GM12875 (cell line): ENCODE measurements around the gene EFS.

Source experiments
- H3K4me3 ChIP-seq: one replicate; pipeline ENCODE4 v1.5.1; 2011; ENCODE audit warnings: low read depth, low read length, control low read depth
- CTCF ChIP-seq: IDR thresholded peaks from 2 replicates; pipeline ENCODE4 v1.5.1; 2011; ENCODE audit warnings: low read depth, mild to moderate bottlenecking, control low read depth, inconsistent platforms, low read length, moderate library complexity, borderline replicate concordance; ENCODE audit not compliant: insufficient read depth

EFS gene

DNA sequence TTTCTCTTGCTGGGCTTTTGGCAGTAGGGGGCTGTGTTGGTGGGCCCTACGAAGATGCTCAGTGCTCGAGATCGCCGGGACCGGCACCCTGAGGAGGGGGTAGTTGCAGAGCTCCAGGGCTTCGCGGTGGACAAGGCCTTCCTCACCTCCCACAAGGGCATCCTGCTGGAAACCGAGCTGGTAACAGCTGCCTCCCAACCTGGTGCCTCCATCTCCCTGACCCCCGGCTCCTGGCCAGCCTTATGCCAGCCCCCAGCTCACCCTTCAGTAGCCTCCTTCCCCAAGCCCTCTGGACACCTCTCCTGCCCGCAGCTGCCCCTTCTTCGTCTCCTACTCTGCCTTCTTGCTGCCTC, 12.2 kb upstream of the EFS start:
- H3K4me3 ChIP-seq, result no peak overlapping the region
- no peak for TF ChIP-seq CTCF

DNA sequence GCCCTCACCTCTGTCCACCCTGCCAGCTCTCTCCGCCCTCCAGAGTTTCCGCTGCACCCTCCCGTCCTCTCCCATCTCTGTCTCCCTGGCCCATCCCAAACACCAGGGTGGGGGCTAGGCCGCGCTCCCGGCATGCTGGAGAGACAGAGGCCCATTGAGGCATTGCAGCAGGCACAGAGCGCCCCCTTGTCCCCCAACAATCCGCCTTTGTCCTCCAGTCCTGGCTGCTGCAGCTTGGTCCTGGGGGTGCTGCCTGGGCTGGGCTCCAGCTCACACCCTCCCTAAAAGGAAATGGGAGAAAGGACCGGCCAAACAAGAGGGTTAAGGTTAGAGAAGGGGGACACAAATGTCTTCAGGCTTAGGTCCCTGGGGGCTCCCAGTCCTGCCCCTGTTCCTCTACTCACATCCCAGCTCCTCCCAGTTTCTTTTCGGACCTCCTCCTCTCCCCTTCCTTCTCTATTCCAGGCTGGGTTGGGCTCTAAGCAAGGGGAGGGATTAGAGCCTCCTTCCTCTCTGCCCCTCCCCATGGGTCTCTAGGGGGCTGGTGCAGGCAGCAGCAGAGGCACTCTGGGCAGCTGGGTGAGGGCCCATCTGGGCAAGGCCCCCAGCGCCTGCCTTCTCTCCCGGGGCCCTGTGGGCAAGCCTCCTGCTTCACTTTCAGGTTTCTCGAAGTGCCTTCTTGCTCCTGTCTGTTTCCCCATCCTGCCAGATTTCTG, 11.7 kb upstream of the EFS start, which contains the start of gene CMTM5:
Gene CMTM5 (plus strand): TSS at position 565 of the 716 bp plus-strand sequence. CDS start 206 bp downstream, outside the sequence.
- no peak for TF ChIP-seq CTCF
- H3K4me3 ChIP-seq, result no peak within 1 kb of the TSS

GRCh38 chr14:23375527-23376251, 10.7 kb upstream of the EFS start:
- TF ChIP-seq CTCF, result no peak
- no peak overlapping the region for H3K4me3 ChIP-seq

DNA sequence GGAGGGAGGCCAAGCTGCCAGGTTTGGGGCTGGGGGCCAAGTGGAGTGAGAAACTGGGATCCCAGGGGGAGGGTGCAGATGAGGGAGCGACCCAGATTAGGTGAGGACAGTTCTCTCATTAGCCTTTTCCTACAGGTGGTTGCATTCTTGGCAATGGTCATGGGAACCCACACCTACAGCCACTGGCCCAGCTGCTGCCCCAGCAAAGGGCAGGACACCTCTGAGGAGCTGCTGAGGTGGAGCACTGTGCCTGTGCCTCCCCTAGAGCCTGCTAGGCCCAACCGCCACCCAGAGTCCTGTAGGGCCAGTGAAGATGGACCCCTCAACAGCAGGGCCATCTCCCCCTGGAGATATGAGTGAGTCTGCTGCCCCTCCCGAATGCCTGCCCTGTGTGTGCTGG, 8.1 kb upstream of the EFS start:
- TF ChIP-seq CTCF, result no peak
- no peak overlapping the region for H3K4me3 ChIP-seq

- TF ChIP-seq CTCF, result no peak
- no peak within 1 kb of the TSS for H3K4me3 ChIP-seq
These were observed 7.5 kb upstream of the EFS start, which contains the start of gene IL25 for GRCh38 chr14:23372509-23372908. TSS of gene IL25 (plus strand) at chr14:23372809.

- no peak for TF ChIP-seq CTCF
- H3K4me3 ChIP-seq, result no peak overlapping the region
These were observed 6.9 kb upstream of the EFS start for GRCh38 chr14:23371865-23372264.

DNA sequence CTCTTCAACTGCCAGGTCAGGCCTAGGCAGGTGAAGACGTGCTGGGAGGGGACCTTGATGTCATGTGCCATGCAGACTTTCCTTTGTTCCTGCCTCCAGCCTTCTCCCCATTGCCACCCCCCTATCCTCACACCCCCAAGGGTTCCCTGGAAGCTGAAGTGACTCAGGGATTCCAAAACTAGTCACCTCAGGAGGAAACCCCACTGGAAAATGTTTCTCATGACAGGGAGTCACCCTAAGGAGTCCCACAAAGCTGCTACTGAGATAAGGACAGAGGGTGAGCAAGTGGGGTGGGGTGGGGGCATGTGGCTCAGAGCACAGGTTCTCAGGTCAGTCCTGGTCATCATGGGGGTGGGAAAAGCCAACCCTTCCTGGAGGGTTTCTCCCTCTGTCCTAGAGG, 5.2 kb upstream of the EFS start:
- TF ChIP-seq CTCF, result no peak
- no peak overlapping the region for H3K4me3 ChIP-seq
